GM12878 (cell line): Measurements from ENCODE around the gene NUMB. TPM values are rescaled to one million over a fixed set of nuclear protein-coding genes. Genes with fewer than 3 reads are reported as not detected.

Experiments used
- ATF2 ChIP-seq: IDR thresholded peaks from 2 replicates; pipeline ENCODE4 v1.6.1; 2012; ENCODE audit warnings: low read length, inconsistent platforms
- MEF2A ChIP-seq: IDR thresholded peaks from 2 replicates; pipeline ENCODE4 v1.6.1; 2011; ENCODE audit warnings: low read depth, mild to moderate bottlenecking, low read length, moderate library complexity; ENCODE audit not compliant: insufficient read depth
- NFIC ChIP-seq: IDR thresholded peaks from 2 replicates; pipeline ENCODE4 v1.6.1; 2012; ENCODE audit warnings: low read depth, mild to moderate bottlenecking, inconsistent platforms, low read length, moderate library complexity
- NFXL1 ChIP-seq: fragments of 450-650 bp; IDR thresholded peaks from 2 replicates; pipeline ENCODE4 v1.6.1; 2017; ENCODE audit warnings: antibody characterized with exemption, mild to moderate bottlenecking, borderline replicate concordance
- ZNF592 ChIP-seq: fragments of 450-650 bp; IDR thresholded peaks from 2 replicates; pipeline ENCODE4 v1.6.1; 2017; ENCODE audit warnings: mild to moderate bottlenecking, moderate library complexity
- polyA plus RNA-seq, 11 experiments: library from polyadenylated mRNA; depleted of rRNA in 4 of 11; unstranded in 6 of 11; stranded (reverse) in 5 of 11; fragments of >200 nt; fragmentation: Nextera tagmentation in 4 of 11; fragmentation: Illumina TruSeq in 1 of 11; extraction: Ambion mirVana in 4 of 11; extraction: Trizol in 1 of 11; gene quantifications; 1 replicate in 1 of 11; 2 replicates in 10 of 11; pipeline versions ENCODE4 v1.2.1 to v1.2.3, GENCODE V29; 2011 to 2016; ENCODE audit warnings: inconsistent platforms in 2 of 11, missing spikeins in 2 of 11, low read depth in 1 of 11
- total RNA-seq, 4 experiments: library from RNA; depleted of rRNA in 3 of 4; stranded (reverse); fragments of >200 nt in 3 of 4; fragmentation: Illumina TruSeq in 1 of 4; extraction: Trizol in 1 of 4; gene quantifications; 2 replicates each; pipeline versions ENCODE4 v1.2.1 to v1.2.3, GENCODE V29; 2013 to 2021

The NUMB gene
- total and polyA plus RNA-seq, 10 of the 15 experiments (the other 5 are each of a cell fraction or from before 2014, with no cell fraction given): 22.0 to 147 (median 48.9) TPM

- TF ChIP-seq ATF2 (no peak), NFXL1 (no peak), NFIC (no peak), ZNF592 (no peak), MEF2A (no peak)
These were observed 3.8 kb upstream of the NUMB start (continued) for GRCh38 chr14:73462048-73462715.
